Activated naive CD8-positive, alpha-beta T cell treated with anti-CD3 and anti-CD28 coated beads, Interleukin-2, amount 50 U/mL, for 24 hours (primary cell): Measurements from ENCODE around the gene UBE2J1.

ENCODE experiments used
- ATAC-seq: fragments of 150-1000 bp; cut with Tn5 transposase; one replicate; pipeline ENCODE4 v1.10.0; 2021
- DNase-seq: peaks from one replicate; pipeline ENCODE4 v3.0.0; 2021
- H3K27ac Mint-ChIP-seq: one replicate; pipeline ENCODE4 v1.8.0; 2021; ENCODE audit warnings: mild to moderate bottlenecking, mixed read lengths
- H3K27me3 Mint-ChIP-seq: one replicate; pipeline ENCODE4 v1.8.0; 2021; ENCODE audit warnings: mixed read lengths
- H3K36me3 Mint-ChIP-seq: one replicate; pipeline ENCODE4 v1.8.0; 2021; ENCODE audit warnings: low read depth, mixed read lengths
- H3K4me1 Mint-ChIP-seq: one replicate; pipeline ENCODE4 v1.8.0; 2021; ENCODE audit warnings: mixed read lengths
- H3K4me3 Mint-ChIP-seq: one replicate; pipeline ENCODE4 v1.8.0; 2021; ENCODE audit warnings: mild to moderate bottlenecking, moderate library complexity, mixed read lengths
- H3K9me3 Mint-ChIP-seq: one replicate; pipeline ENCODE4 v1.8.0; 2021; ENCODE audit warnings: mixed read lengths

UBE2J1 gene

GRCh38 chr6:89353702-89354392, 1.3 kb upstream of the UBE2J1 start:
- peaks cover 81% of the 10 kb centered on the region for H3K4me1 Mint-ChIP-seq
- DNase-seq = no peak
- no peaks in the 10 kb centered on the region for H3K27me3 Mint-ChIP-seq
- H3K36me3 Mint-ChIP-seq = peaks cover 8% of the 10 kb centered on the region
- H3K27ac Mint-ChIP-seq = peak overlapping the region; percentile 73
- no peak for ATAC-seq
- peak overlapping the region; percentile 96 for H3K4me3 Mint-ChIP-seq
- H3K9me3 Mint-ChIP-seq = no peaks in the 10 kb centered on the region

GRCh38 chr6:89353118-89353556, 615 bp upstream of the UBE2J1 start:
- Mint-ChIP-seq H3K27ac (peak overlapping the region; percentile 73), H3K4me3 (peak overlapping the region; percentile 96), H3K36me3 (peaks cover 8% of the 10 kb centered on the region), H3K27me3 (no peaks in the 10 kb centered on the region), H3K9me3 (no peaks in the 10 kb centered on the region), H3K4me1 (peaks cover 84% of the 10 kb centered on the region)
- DNase-seq (no peak), ATAC-seq (no peak)

GRCh38 chr6:89351671-89352277, 748 bp downstream of the UBE2J1 start:
- Mint-ChIP-seq H3K27me3 (no peaks in the 10 kb centered on the region), H3K27ac (peak overlapping the region; percentile 96), H3K4me1 (peaks cover 78% of the 10 kb centered on the region), H3K4me3 (peak overlapping the region; percentile 96), H3K9me3 (no peaks in the 10 kb centered on the region), H3K36me3 (peaks cover 8% of the 10 kb centered on the region)
- ATAC-seq (no peak), DNase-seq (no peak)

- Mint-ChIP-seq H3K36me3 (peaks cover 8% of the 10 kb centered on the region), H3K27me3 (no peaks in the 10 kb centered on the region), H3K4me3 (peak overlapping the region; percentile 96), H3K27ac (peak overlapping the region; percentile 96), H3K9me3 (no peaks in the 10 kb centered on the region), H3K4me1 (peaks cover 70% of the 10 kb centered on the region)
- ATAC-seq = no peak
- DNase-seq = no peak
Observed at GRCh38 chr6:89350281-89350966, 2.1 kb downstream of the UBE2J1 start.

- ATAC-seq (no peak), DNase-seq (no peak)
- Mint-ChIP-seq H3K4me1 (peaks cover 62% of the 10 kb centered on the region), H3K27me3 (no peaks in the 10 kb centered on the region), H3K9me3 (no peaks in the 10 kb centered on the region), H3K4me3 (no peak overlapping the region), H3K27ac (no peak overlapping the region), H3K36me3 (peaks cover 8% of the 10 kb centered on the region)
Observed at GRCh38 chr6:89348372-89348771, 4.2 kb downstream of the UBE2J1 start.

GRCh38 chr6:89347825-89348224, 4.7 kb downstream of the UBE2J1 start:
- Mint-ChIP-seq H3K9me3 (no peaks in the 10 kb centered on the region), H3K4me3 (no peak overlapping the region), H3K36me3 (peaks cover 9% of the 10 kb centered on the region), H3K4me1 (peaks cover 60% of the 10 kb centered on the region), H3K27me3 (no peaks in the 10 kb centered on the region), H3K27ac (no peak overlapping the region)
- ATAC-seq = no peak
- no peak for DNase-seq

- Mint-ChIP-seq H3K27ac (no peak overlapping the region), H3K4me1 (peaks cover 53% of the 10 kb centered on the region), H3K36me3 (peaks cover 13% of the 10 kb centered on the region), H3K9me3 (no peaks in the 10 kb centered on the region), H3K27me3 (no peaks in the 10 kb centered on the region), H3K4me3 (no peak overlapping the region)
- no peak for DNase-seq
- no peak for ATAC-seq
Observed at GRCh38 chr6:89346433-89346832, 6.1 kb downstream of the UBE2J1 start.

- H3K4me1 Mint-ChIP-seq = peaks cover 4% of the 10 kb centered on the region
- DNase-seq (no peak), ATAC-seq (no peak)
- peaks cover 30% of the 10 kb centered on the region for H3K36me3 Mint-ChIP-seq
- no peaks in the 10 kb centered on the region for H3K27me3 Mint-ChIP-seq
- H3K9me3 Mint-ChIP-seq = no peaks in the 10 kb centered on the region
- no peak overlapping the region for H3K27ac Mint-ChIP-seq
- H3K4me3 Mint-ChIP-seq = no peak overlapping the region
Observed at GRCh38 chr6:89339565-89339964, 13.0 kb downstream of the UBE2J1 start.

GRCh38 chr6:89335164-89335563, 17.4 kb downstream of the UBE2J1 start:
- no peak overlapping the region for H3K27ac Mint-ChIP-seq
- DNase-seq = no peak
- H3K27me3 Mint-ChIP-seq = no peaks in the 10 kb centered on the region
- no peaks in the 10 kb centered on the region for H3K9me3 Mint-ChIP-seq
- H3K4me3 Mint-ChIP-seq = no peak overlapping the region
- H3K36me3 Mint-ChIP-seq = peaks cover 33% of the 10 kb centered on the region
- no peaks in the 10 kb centered on the region for H3K4me1 Mint-ChIP-seq
- ATAC-seq = no peak

- Mint-ChIP-seq H3K4me1 (no peaks in the 10 kb centered on the region), H3K27me3 (no peaks in the 10 kb centered on the region), H3K36me3 (peaks cover 34% of the 10 kb centered on the region), H3K27ac (no peak overlapping the region), H3K9me3 (no peaks in the 10 kb centered on the region), H3K4me3 (no peak overlapping the region)
- no peak for DNase-seq
- no peak for ATAC-seq
Observed at GRCh38 chr6:89330910-89331309, 21.6 kb downstream of the UBE2J1 start.

- H3K27ac Mint-ChIP-seq = no peak overlapping the region
- H3K9me3 Mint-ChIP-seq = no peaks in the 10 kb centered on the region
- H3K36me3 Mint-ChIP-seq = peaks cover 33% of the 10 kb centered on the region
Observed at GRCh38 chr6:89328976-89329375, 23.5 kb downstream of the UBE2J1 start.

GRCh38 chr6:89324304-89324703, 28.2 kb downstream of the UBE2J1 start:
- peaks cover 1% of the 10 kb centered on the region for H3K4me1 Mint-ChIP-seq
- no peaks in the 10 kb centered on the region for H3K9me3 Mint-ChIP-seq
- ATAC-seq (no peak), DNase-seq (no peak)
- H3K36me3 Mint-ChIP-seq = peaks cover 12% of the 10 kb centered on the region
- no peaks in the 10 kb centered on the region for H3K27me3 Mint-ChIP-seq
- no peak overlapping the region for H3K27ac Mint-ChIP-seq
- H3K4me3 Mint-ChIP-seq = no peak overlapping the region

More at GRCh38 chr6:89328976-89329375, 23.5 kb downstream of the UBE2J1 start:
- ATAC-seq = no peak
- no peaks in the 10 kb centered on the region for H3K4me1 Mint-ChIP-seq
- H3K27me3 Mint-ChIP-seq = no peaks in the 10 kb centered on the region
- no peak for DNase-seq
- H3K4me3 Mint-ChIP-seq = no peak overlapping the region

GRCh38 chr6:89323511-89323971, 29.0 kb downstream of the UBE2J1 start:
- Mint-ChIP-seq H3K27ac (no peak overlapping the region), H3K9me3 (no peaks in the 10 kb centered on the region), H3K36me3 (peaks cover 7% of the 10 kb centered on the region), H3K4me1 (peaks cover 1% of the 10 kb centered on the region), H3K4me3 (no peak overlapping the region), H3K27me3 (no peaks in the 10 kb centered on the region)
- no peak for ATAC-seq
- no peak for DNase-seq

GRCh38 chr6:89321131-89321970, 31.2 kb downstream of the UBE2J1 start:
- Mint-ChIP-seq H3K27me3 (no peaks in the 10 kb centered on the region), H3K36me3 (peaks cover 1% of the 10 kb centered on the region)

More at GRCh38 chr6:89321131-89321970, 31.2 kb downstream of the UBE2J1 start:
- H3K4me3 Mint-ChIP-seq = no peak overlapping the region
- DNase-seq (no peak), ATAC-seq (no peak)
- no peaks in the 10 kb centered on the region for H3K9me3 Mint-ChIP-seq
- no peak overlapping the region for H3K27ac Mint-ChIP-seq
- H3K4me1 Mint-ChIP-seq = peaks cover 1% of the 10 kb centered on the region
